ENCODE data around the gene FNBP1L.

DNA sequence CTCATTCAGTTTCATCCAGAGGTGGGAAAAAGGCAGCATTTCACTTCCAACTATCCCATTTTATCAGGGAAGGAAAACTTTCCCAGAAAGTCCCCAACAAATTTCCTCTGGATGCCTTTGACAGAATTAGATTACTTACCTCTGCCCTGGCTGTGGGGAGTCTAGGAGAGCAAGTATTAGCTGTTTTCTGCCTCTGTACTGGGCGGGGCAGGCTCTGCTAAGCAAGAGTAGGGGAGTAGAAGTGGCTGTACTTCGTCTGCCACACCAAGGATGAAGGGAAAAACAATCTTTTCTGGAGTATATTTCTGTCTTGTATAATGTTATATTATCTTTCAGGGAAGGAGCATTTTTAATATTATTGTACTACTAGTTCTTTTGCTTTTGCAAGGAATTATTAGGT, 78.5 kb downstream of the FNBP1L start:
- TF ChIP-seq ZBTB21 (tag by site-specific recombination; IDR thresholded peaks at IDR 0.05) (no peak), MYNN (tag by site-specific recombination; IDR thresholded peaks at IDR 0.05; ENCODE audit: borderline replicate concordance) (no peak), RBAK (tag by site-specific recombination; IDR thresholded peaks at IDR 0.05) (no peak), ZFP69B (tag by site-specific recombination; IDR thresholded peaks at IDR 0.05) (no peak), SALL2 (tag by site-specific recombination; IDR thresholded peaks at IDR 0.05; ENCODE audit: borderline replicate concordance) (no peak), ZNF10 (tag by site-specific recombination; IDR thresholded peaks at IDR 0.05) (no peak), ZNF394 (tag by site-specific recombination; IDR thresholded peaks at IDR 0.05; ENCODE audit: borderline replicate concordance) (no peak), ZNF707 (tag by site-specific recombination; IDR thresholded peaks at IDR 0.05) (no peak)
- TF ChIP-seq, protein P1, sequence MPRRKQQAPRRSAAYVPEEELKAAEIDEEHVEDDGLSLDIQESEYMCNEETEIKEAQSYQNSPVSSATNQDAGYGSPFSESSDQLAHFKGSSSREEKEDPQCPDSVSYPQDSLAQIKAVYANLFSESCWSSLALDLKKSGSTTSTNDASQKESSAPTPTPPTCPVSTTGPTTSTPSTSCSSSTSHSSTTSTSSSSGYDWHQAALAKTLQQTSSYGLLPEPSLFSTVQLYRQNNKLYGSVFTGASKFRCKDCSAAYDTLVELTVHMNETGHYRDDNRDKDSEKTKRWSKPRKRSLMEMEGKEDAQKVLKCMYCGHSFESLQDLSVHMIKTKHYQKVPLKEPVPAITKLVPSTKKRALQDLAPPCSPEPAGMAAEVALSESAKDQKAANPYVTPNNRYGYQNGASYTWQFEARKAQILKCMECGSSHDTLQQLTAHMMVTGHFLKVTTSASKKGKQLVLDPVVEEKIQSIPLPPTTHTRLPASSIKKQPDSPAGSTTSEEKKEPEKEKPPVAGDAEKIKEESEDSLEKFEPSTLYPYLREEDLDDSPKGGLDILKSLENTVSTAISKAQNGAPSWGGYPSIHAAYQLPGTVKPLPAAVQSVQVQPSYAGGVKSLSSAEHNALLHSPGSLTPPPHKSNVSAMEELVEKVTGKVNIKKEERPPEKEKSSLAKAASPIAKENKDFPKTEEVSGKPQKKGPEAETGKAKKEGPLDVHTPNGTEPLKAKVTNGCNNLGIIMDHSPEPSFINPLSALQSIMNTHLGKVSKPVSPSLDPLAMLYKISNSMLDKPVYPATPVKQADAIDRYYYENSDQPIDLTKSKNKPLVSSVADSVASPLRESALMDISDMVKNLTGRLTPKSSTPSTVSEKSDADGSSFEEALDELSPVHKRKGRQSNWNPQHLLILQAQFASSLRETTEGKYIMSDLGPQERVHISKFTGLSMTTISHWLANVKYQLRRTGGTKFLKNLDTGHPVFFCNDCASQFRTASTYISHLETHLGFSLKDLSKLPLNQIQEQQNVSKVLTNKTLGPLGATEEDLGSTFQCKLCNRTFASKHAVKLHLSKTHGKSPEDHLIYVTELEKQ (tag by site-specific recombination; IDR thresholded peaks at IDR 0.05; ENCODE audit: borderline replicate concordance): no peak
- TF ChIP-seq, protein P2, sequence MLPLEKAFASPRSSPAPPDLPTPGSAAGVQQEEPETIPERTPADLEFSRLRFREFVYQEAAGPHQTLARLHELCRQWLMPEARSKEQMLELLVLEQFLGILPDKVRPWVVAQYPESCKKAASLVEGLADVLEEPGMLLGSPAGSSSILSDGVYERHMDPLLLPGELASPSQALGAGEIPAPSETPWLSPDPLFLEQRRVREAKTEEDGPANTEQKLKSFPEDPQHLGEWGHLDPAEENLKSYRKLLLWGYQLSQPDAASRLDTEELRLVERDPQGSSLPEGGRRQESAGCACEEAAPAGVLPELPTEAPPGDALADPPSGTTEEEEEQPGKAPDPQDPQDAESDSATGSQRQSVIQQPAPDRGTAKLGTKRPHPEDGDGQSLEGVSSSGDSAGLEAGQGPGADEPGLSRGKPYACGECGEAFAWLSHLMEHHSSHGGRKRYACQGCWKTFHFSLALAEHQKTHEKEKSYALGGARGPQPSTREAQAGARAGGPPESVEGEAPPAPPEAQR (tag by site-specific recombination; IDR thresholded peaks at IDR 0.05): no peak
- TF ChIP-seq, protein P3, sequence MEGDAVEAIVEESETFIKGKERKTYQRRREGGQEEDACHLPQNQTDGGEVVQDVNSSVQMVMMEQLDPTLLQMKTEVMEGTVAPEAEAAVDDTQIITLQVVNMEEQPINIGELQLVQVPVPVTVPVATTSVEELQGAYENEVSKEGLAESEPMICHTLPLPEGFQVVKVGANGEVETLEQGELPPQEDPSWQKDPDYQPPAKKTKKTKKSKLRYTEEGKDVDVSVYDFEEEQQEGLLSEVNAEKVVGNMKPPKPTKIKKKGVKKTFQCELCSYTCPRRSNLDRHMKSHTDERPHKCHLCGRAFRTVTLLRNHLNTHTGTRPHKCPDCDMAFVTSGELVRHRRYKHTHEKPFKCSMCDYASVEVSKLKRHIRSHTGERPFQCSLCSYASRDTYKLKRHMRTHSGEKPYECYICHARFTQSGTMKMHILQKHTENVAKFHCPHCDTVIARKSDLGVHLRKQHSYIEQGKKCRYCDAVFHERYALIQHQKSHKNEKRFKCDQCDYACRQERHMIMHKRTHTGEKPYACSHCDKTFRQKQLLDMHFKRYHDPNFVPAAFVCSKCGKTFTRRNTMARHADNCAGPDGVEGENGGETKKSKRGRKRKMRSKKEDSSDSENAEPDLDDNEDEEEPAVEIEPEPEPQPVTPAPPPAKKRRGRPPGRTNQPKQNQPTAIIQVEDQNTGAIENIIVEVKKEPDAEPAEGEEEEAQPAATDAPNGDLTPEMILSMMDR (tag by site-specific recombination; IDR thresholded peaks at IDR 0.05): no peak
